Neural cell (in vitro differentiated cells): ENCODE data around the gene MRGPRD.

Experiments used
- CTCF ChIP-seq: fragments of 450-650 bp; IDR thresholded peaks from 2 replicates; pipeline ENCODE4 v1.5.1; 2014; ENCODE audit warnings: antibody characterized with exemption, mild to moderate bottlenecking, moderate library complexity; ENCODE audit not compliant: poor library complexity, severe bottlenecking
- EP300 ChIP-seq: fragments of 450-650 bp; conservative IDR thresholded peaks from 2 replicates; pipeline ENCODE4 v1.6.1; 2014; ENCODE audit warnings: antibody characterized with exemption, mild to moderate bottlenecking, moderate library complexity; ENCODE audit not compliant: poor library complexity, severe bottlenecking
- POLR2AphosphoS5 ChIP-seq: IDR thresholded peaks from 2 replicates; pipeline ENCODE4 v1.6.1; 2012

- TF ChIP-seq CTCF (no peak), EP300 (no peak), POLR2AphosphoS5 (no peak)
These were observed 23.8 kb upstream of the MRGPRD start for GRCh38 chr11:69004411-69005182.
